ENCODE results near the gene TTC9B. TPM values are rescaled to one million over a fixed set of nuclear protein-coding genes. Genes with fewer than 3 reads are reported as not detected.
A peak's percentile ranks its signal among the peaks of the same experiment; 100 is the strongest.

Gene TTC9B
- total and polyA plus RNA-seq, 2 of the 4 experiments (the other 2 are of a cell fraction): not detected

DNA sequence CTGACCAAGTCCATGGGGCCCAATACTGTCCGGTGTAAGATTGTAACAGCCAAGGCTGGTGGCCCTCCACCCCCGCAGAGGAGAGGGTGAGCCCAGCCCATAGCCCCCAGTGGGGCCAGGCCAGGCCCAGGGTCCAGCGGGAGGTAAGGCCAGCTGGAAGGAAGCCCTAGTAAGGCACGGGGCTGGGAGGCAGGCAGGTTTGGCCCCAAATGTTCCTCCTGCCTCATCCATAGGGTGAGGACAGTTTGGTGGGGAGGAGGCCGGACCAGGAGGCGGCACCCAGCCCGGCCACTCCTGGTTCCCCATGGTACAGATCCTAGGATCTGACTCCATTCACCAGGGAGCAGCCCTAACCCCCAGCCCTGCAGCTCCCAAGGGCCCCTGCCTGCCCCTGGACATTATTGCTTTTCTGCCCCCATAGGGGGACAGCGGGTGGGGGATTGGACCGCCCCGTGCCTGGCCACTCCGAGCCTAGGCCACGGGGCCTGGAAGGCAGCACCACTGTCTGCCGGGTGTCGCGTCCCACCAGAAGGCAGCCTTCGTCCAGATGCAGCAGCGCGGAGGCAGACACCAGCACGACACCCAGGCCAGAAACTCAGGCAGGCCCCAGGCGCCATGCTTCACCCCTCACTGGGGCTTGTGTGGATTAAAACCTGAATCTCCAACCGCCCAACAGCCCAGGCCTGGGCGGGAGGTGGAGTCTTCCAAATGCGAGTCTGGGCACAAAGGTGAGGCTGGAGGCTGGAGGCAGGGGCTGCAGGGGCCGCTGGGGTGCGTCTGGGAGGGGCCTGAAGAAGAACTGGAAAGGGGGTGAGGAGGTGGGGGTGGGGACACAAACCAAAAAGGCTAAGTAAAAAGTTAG lies 15.0 kb upstream of the TTC9B start:
- no peak for DNase-seq
- Histone ChIP-seq H3K14ac (replicated peaks; ENCODE audit: low read depth, low read length) (no peak overlapping the region), H2BK5ac (ENCODE audit: low read depth, low read length, poor library complexity, severe bottlenecking) (no peak overlapping the region), H4K5ac (ENCODE audit: low read depth, low read length) (no peak overlapping the region), H4K91ac (ENCODE audit: insufficient read depth, low read depth, low read length) (no peak overlapping the region), H2AFZ (replicated peaks; ENCODE audit: low read length, poor library complexity) (no peak overlapping the region), H4K8ac (ENCODE audit: low read depth in 2 of 2, low read length in 2 of 2) (no peak overlapping the region; a peak in 1 of 4 replicates), H3K4ac (ENCODE audit: low read depth, low read length) (no peak overlapping the region), H3K4me3 (ENCODE audit: insufficient read depth, low read depth, low read length) (no peak overlapping the region), H3K18ac (ENCODE audit: low read depth, low read length) (no peak overlapping the region), H3K4me2 (ENCODE audit: low read depth, low read length) (no peak overlapping the region), H3K79me1 (ENCODE audit: low read depth in 1 of 2, low read length in 2 of 2) (peaks cover 4 to 9% of the 10 kb centered on the region in 2 experiments; a peak in 1 of 4 replicates), H3K27ac (ENCODE audit: insufficient read depth, low read length) (no peak overlapping the region), H3K23ac (ENCODE audit: low read depth, low read length) (no peak overlapping the region), H2BK15ac (ENCODE audit: low read depth, low read length) (no peak overlapping the region), H3K9me1 (ENCODE audit: insufficient read depth, low read length) (peaks cover 13% of the 10 kb centered on the region), H4K20me1 (ENCODE audit: insufficient read depth, low read length) (no peaks in the 10 kb centered on the region), H3K56ac (ENCODE audit: extremely low read depth, insufficient read depth, low read length) (no peak overlapping the region), H3K36me3 (ENCODE audit: control insufficient read depth, insufficient read depth, low read length) (peaks cover 39% of the 10 kb centered on the region), H2AK5ac (ENCODE audit: low read depth, low read length) (no peak overlapping the region), H3K4me1 (ENCODE audit: control insufficient read depth, insufficient read depth, low read length) (peaks cover 11% of the 10 kb centered on the region), H2BK20ac (ENCODE audit: low read depth, low read length) (no peak overlapping the region), H3K9ac (ENCODE audit: low read depth, low read length) (no peak overlapping the region), H3K27me3 (ENCODE audit: control insufficient read depth, insufficient read depth, low read length) (no peaks in the 10 kb centered on the region), H3K9me3 (ENCODE audit: control insufficient read depth, insufficient read depth, low read length) (no peaks in the 10 kb centered on the region), H2AK9ac (replicated peaks; ENCODE audit: low read depth, low read length, poor library complexity) (no peak overlapping the region), H2BK120ac (ENCODE audit: low read depth, low read length) (no peak overlapping the region)
- 84% methylated on average over 10 of the region's 25 CpGs; no CpG with 5 or more reads in 1 of the 2 experiments for WGBS, 2 experiments (ENCODE audit: extremely low coverage in 2 of 2, insufficient read length in 1 of 2)
- BruUV-seq (replicated peaks): TSS peak; percentile 75
- dilution Hi-C loops (cut with HindIII; ENCODE audit: low sequenced_read_pairs, unreplicated experiment): no loop called here
- in situ Hi-C loops (cut with MboI; ENCODE audit: low sequenced_read_pairs): no loop called here
- intact Hi-C loops (cut with micrococcal nuclease): no loop called here
- ATAC-seq (ENCODE audit: low read depth): no peak
- ChIA-PET POLR2A (ENCODE audit: unreplicated experiment) (no interaction called here), CTCF (no interaction called here)
- TF ChIP-seq, protein P1, sequence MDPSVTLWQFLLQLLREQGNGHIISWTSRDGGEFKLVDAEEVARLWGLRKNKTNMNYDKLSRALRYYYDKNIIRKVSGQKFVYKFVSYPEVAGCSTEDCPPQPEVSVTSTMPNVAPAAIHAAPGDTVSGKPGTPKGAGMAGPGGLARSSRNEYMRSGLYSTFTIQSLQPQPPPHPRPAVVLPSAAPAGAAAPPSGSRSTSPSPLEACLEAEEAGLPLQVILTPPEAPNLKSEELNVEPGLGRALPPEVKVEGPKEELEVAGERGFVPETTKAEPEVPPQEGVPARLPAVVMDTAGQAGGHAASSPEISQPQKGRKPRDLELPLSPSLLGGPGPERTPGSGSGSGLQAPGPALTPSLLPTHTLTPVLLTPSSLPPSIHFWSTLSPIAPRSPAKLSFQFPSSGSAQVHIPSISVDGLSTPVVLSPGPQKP (IDR thresholded peaks at IDR 0.05; ENCODE audit: borderline replicate concordance, low read depth, low read length): no peak
- no peak for TF ChIP-seq BHLHE40 (IDR thresholded peaks at IDR 0.05; ENCODE audit: low read depth, low read length)
- TF ChIP-seq, protein P2, sequence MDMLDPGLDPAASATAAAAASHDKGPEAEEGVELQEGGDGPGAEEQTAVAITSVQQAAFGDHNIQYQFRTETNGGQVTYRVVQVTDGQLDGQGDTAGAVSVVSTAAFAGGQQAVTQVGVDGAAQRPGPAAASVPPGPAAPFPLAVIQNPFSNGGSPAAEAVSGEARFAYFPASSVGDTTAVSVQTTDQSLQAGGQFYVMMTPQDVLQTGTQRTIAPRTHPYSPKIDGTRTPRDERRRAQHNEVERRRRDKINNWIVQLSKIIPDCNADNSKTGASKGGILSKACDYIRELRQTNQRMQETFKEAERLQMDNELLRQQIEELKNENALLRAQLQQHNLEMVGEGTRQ (IDR thresholded peaks at IDR 0.05; ENCODE audit: low read depth, low read length): no peak
- TF ChIP-seq RCOR1 (IDR thresholded peaks at IDR 0.05; ENCODE audit: insufficient replicate concordance, low read length): no peak
- no peak for TF ChIP-seq RAD21 (IDR thresholded peaks at IDR 0.05; ENCODE audit: low read length)
- no peak for TF ChIP-seq CHD1 (IDR thresholded peaks at IDR 0.05; ENCODE audit: low read depth, low read length)
- no peak for TF ChIP-seq FOS (IDR thresholded peaks at IDR 0.05; ENCODE audit: low read depth, low read length)
- no peak for TF ChIP-seq MXI1 (IDR thresholded peaks at IDR 0.05; ENCODE audit: borderline replicate concordance, low read depth, low read length)
- TF ChIP-seq SMC3 (IDR thresholded peaks at IDR 0.05; ENCODE audit: low read depth, low read length): no peak
- no peak for TF ChIP-seq NFE2L2 (IDR thresholded peaks at IDR 0.05; ENCODE audit: low read depth, low read length)
- TF ChIP-seq POLR2A (IDR thresholded peaks at IDR 0.05; ENCODE audit: low read depth, low read length): no peak
